NCI-H2171 treated with DMSO at 0.1 percent for 48 hours (cell line): ENCODE results near the gene SLC10A4.

Experiments used
- DNase-seq: peaks from one replicate; lab custom pipeline; 2025; lab: John Stamatoyannopoulos, UW

Gene SLC10A4

DNA sequence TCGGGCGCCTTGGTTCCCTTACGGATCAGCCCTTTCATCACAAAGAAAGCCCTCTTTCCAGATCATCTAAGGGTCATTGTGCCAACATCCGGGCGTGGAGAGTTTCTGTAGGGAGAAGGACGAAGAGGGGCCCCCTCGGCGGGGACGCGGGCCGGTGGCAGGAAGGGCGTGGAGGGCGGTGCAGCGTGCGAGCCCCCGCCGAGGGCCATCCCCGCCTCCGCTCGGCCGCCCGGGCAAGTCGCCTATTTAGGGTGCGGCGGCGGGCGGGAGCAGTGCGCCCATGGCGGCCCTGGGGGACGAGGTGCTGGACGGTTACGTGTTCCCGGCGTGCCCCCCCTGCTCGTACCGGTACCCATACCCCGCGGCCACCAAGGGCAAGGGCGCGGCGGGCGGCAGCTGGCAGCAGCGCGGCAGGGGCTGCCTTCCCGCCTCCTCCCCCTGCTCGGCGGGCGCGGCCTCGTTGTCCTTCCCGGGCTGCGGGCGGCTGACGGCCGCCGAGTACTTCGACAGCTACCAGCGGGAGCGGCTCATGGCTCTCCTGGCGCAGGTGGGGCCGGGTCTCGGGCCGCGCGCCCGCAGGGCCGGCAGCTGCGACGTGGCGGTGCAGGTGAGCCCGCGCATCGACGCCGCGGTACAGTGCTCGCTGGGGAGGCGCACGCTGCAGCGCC is 7.0 kb downstream of the SLC10A4 start, which contains the start of gene ZAR1:
ZAR1 (plus strand) TSS at position 241 of the 668 bp plus-strand sequence; CDS start at position 281, 40 bp downstream.
- DNase-seq, result no peak

DNA sequence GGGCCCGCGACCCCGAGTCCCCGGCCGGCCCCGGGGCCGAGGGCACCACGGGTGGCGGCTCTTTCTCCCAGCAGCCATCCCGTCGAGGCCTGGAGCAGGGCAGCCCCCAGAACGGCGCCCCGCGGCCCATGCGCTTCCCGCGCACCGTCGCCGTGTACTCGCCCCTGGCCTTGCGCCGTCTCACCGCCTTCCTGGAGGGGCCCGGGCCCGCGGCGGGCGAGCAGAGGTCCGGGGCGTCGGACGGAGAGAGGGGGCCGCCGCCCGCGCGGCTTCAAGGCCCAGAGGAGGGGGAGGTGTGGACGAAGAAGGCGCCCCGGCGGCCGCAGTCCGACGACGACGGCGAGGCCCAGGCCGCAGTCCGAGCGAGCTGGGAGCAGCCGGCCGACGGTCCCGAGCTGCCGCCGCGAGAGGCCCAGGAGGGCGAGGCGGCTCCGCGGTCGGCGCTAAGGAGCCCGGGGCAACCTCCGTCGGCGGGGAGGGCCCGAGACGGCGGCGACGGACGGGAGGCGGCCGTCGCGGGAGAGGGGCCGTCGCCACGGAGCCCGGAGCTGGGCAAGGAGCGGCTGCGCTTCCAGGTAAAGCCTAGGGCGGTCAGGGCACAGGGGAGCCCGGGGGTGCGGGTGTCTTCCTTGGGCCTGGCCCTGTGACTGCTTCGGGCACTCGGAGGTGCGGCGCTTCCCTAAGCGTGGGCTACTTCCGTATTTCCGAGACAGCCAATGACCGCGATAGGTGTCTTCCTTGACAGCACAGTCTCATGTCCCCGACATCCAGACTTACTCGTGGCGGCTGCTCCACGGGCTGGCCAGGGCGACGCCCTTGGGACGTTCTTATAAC is 7.8 kb downstream of the SLC10A4 start:
- DNase-seq, result no peak

DNA sequence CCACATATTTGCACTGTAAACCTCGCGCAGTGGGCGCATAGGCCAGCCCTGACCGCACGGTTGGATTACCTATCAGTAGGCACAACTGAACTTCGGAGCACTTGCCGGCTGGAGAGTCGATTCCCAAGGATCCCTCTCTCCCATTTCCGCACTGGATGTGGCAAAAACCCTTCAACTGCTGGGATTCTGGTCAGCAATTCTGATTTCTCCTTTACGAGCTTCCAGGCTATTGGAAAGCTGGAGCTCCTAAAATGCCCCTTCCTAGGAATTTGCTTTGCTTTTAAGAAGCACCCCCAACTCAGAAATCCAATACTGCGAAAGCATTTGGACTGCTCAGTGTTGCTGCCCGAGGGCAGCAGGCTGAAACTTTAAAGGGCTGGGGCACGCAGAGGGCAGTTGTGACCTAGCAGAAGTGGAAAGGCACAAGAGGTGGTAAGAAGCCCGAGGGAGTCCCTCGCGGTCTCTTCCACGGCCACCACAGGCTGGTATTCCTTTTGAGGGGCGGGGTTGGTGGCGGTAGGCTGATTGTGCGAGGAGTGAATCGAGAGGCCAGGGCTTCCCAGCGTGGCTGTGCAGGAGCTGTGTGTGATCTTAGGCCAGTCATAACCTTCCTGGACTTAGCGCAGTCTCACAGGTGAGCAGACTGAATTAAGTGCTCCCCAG is 8.5 kb downstream of the SLC10A4 start:
- DNase-seq, result no peak

DNA sequence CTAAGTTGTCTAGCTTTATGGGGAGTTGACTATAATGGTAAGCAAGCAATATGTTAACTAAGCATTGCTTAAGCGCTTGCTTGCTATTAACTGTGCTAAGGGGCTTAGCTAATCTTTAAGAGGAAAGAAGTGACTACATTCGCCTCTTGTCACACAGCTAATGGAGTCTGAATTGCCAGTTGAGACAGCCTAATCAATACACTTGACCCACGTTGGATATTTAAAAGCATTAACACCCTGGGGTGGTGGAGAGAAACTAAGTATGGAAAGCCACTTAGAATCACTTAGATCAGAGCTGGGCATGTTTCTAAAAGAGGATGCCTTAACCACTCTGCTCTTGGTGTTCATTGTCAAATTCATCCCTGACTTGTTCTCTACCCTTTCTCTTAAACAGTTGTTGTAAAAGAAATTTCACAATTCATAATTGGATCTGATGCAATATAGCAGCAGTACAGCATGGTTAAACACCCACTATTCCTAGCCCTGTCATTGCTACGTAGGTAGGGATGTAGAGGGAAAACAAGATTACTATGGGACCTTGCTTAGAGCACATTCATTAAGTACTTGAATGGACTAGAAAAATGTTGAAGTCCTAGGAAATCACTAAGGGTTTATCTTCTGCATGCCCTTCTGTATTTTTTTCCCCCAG is 10.4 kb downstream of the SLC10A4 start:
- no peak for DNase-seq

DNA sequence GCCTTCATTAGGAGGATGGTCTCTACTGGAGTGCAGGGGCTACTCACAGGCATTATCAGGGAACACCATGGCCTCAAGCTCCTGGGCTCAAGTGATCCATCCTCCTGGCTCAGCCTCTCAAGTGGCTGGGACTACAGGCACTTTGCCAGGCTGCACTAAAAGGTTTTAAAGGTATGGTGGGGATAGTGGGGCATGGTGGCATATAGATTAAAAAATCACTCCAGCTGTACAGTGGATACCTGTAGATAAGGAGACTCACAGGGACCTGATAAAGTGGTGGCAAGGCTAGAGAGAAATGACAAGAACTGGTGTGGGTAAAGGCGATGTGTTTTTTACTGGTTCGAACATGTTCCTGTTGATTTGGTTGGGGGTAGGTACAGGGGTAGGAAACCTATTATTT is 12.8 kb downstream of the SLC10A4 start:
- no peak for DNase-seq

DNA sequence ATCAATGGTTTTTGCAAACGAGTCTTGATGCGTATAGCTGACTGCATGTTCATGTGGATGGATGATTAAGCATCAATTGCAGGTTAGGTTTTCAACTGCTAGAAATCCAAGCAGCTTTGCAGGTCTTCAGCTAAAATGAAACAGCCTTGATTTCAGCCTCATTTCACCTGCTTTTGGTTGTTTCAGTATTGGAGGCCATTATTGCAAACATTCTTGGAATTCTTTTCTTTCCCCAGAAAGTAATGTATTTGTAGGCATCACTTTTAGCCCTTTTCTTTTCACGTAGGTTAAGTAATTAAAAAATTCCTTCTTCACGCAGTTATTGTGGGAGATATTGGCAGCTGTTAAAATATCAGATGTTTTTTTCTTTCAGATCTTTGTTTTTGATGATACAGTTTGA is 15.8 kb downstream of the SLC10A4 start:
- DNase-seq, result no peak

DNA sequence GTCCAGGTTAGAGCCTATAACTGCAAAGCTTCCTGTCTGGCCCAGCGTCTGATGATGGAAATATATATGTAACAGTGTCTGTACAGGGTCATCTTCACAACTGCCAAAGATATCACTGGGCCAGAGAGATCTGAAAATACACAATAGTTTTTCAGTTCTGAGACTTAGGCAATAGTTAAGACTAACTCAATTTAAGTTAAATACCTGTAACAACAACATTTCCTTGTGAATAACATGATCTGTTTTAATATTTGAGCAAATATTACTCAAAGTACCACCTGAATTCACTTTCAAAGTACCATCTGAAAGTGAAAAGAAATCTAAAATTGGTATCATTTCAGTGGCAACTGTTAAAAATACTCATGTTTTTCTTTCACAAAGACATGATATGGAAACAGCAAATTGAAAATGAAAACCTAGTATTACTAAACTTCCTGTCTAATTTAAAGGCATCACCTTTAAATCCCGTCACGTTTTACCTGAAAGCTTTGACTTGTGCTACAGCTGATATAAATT is 16.5 kb downstream of the SLC10A4 start:
- no peak for DNase-seq

DNA sequence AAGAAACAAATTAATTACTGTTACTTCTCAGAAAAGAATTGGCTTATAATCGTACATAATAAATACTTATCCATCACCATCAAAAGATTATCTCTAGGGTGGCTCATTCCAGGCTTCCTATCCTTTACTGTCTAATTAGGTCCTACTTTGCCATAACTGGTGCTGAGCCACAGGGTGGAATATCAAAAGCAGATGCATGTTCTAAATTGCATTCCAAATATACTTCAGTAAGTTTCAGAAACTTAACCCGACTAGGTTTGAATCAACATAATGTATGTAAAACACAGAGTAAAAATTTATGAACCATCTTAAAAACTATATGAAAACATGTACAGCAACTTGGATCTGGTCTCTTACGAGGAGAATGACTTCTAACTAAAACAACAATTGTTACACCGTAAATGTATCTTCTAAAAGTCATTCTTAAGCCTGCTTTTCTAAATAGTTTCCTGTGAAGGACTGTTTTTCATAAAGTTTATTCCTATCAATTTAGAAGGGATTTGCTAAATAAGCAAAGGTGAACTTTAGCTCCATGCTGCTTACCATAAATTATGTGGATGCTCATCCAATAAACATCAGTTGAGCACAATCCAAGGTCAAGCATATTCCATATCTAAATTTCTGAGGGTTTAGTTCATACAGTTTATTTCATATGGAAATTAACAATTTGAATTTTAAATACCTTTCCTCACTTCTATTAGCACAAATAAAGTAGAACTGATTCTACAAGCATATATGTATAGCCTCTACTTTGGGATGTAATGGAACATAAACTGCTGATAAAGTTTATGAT is 20.3 kb downstream of the SLC10A4 start:
- no peak for DNase-seq

DNA sequence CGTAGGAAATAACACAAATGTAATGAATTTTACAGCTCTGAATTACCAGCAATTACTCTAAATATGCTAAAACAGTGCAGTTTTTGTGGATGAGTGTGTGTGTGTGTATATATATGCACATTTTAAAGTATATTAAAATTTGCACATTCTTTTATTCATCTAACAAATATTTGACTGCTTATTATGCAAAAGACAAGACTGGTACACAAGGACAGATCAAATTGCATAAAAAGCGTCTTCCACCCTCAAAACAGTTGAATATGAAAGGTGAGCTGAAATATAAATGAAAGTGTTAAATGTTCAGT is 20.8 kb downstream of the SLC10A4 start:
- no peak for DNase-seq

DNA sequence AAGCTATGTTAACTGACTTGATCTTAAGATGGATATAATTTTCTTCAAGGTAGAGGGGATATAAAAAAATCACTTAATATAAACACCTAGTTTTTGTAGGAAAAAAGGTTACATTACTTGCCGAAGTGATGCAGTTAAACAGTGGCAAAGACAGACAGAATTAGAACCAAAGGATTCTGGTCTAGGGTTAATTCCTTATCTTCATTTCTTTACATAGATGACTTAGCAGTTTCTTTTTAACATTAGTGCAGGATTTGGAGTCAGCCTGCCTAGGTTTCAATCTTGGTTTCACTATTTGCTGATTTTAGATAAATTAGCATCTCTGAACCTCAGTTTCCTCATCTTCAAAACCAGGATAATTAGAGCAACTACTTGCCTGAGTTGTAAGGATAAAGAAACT is 21.2 kb downstream of the SLC10A4 start:
- DNase-seq, result no peak

DNA sequence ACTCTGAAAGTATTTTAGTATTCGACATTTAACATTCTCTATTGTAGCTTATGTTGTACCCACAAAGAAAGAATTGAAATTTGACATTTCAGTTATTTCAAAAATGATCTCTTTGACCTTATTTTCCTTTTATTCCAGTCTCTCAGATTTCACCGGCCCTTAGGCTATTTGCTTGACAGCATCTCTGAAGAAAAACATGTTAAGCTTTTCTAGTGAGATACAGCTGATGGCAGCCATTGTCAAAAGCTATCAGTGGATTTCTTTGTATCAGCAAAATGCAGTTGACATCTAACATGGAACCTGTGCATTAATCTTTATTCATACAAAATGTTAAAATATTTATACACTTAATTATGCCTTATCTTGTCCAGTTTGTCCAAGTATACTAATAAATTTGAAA is 23.6 kb downstream of the SLC10A4 start:
- no peak for DNase-seq

DNA sequence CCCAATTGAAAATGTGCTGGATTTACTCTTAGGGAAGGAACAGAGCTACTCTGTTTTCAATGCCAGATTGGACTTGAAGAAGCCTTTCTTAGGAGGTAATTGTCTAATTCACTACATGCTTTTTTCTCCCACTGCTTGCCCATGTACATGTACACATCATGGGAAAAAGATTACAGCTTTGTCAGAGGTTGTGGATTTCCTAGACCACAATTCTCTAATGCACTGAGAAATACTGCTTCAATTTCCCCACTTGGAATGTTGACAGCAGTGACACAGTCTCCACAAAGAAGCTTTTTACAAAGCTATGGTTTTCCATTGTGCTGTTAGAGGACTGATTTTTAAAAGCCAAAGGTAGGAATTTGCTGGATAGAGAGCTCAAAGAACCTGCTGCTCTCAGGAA is 26.4 kb downstream of the SLC10A4 start:
- no peak for DNase-seq

DNA sequence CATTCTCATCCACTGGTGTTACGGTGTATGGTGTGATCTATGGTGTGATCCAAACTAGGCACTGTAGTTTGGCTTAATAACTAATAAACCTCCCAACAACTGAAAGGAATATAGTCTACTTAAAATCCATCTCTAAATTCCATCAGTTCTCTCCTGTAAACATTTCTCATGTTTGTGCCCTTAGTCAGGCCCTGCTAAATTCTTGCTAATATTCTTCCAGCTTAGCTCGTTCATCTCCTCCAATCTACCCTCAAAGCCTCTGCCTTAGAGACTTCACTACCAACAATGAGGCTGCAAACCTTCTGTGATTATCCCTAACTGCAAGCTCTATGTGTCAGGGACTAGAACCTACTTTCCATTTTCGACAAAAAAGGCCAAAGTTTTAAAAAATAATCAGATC is 35.0 kb downstream of the SLC10A4 start:
- no peak for DNase-seq

DNA sequence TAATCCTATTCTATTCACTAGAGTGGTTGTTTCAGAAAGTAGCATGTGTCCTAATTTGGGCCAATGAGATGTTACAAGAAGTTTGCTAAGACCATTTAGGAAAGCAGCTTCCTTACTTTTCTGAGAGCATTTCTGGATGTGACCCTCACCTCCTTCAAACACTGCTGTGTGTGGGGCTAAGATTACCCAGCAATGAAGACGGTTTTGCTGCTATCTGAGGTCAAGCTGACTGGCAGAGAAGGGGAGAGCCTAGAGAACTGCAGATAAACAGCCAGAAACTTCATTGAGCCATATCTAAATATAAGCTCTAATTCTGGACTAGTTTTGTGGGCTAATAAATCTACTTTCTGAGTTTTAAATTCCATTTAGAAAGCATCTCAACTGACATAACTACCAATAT is 43.3 kb downstream of the SLC10A4 start:
- DNase-seq, result no peak

DNA sequence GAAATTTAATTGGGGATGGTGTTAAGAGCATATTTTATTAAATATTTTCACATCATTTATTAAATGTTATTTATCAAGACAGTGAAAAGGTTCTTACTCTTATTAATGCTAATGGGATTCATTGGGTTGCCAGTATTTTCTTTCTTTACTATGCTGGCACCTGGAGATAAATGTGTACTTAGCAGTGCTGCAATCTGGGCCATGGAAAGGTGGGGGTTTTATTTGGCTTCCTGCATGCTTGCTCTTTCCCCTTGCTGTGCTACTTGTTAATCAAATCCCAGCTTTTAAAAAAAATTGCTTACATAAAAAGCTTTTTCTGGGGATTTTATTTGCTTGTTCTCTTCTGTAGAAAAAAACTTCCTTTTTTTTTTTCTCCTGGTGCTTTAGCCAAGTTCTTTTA is 55.2 kb downstream of the SLC10A4 start:
- no peak for DNase-seq
